HG03378 (cell line): Measurements from ENCODE around the gene CACNB3.

Experiments used
- ATAC-seq: cut with Tn5 transposase; IDR thresholded peaks from one replicate; pipeline ENCODE4 v1.9.1; 2021; ENCODE audit warnings: mild to moderate bottlenecking, moderate library complexity; ENCODE audit not compliant: unreplicated experiment

Gene CACNB3

DNA sequence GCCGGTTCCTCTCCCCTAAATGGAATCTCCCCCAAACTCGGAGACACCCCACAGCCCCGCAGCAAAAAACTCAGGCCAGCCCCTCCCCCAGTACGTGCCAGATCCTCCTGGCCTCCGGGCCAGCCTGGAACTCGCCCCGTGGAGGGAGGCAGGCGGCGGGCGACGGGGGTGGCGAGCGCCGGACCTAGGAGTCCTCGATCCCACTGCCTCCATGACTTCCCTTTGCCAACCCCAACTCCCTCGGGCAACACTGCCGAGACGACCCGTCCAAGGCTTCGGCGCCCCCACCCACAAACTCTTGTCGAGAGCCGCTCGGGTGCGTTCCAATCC, 29.8 kb upstream of the CACNB3 start:
- no peak for ATAC-seq

DNA sequence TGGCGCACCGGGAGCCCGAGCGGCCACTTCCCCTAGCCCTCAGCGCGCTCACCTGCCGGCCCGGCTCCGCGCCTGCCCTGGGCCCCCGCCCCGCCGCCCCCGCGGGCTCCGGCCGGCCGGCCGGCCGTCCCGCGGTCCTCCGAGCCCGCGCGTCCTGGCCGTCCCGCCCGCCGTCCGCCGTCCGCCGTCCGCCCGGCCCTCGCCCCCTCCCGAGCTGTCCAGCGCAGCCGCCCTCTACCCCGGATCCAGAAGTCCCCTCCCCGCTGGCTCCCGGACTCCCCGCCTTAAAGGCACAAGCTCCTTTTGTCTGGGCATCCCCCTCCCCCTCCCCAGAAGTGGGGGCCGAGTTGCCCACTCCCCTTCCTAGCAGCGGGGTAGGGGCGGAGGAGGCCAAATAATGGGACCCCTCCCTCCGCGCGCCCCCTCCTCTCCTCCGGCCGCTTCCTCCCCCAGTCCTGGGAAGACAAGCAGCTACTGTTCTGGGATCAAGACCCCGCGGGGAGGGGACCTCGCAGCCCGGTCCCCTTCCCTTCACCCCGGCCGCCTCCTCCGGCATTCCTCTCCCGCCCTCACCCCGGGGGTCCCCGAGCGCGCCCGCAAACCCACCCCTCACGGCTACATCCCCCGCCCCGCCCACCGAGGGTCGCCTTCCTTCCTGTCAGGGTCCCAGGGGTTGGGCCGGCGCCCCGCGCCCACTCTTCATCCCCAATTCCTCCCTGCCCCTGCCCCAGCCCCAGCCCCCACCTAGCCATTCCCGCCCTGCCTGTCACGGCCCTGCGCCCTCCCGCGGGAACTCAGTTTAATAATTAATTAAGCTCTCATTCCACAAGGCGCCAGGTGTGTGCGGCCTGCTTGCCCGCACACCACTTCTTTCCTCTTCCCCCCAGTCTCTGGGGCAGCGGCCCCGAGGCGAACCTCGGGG, 29.2 kb upstream of the CACNB3 start, which contains the start of gene ADCY6:
ADCY6 (minus strand) TSS at position 236 of the 922 bp plus-strand sequence. CDS start 5,655 bp downstream, outside the sequence.
- ATAC-seq, result no peak

DNA sequence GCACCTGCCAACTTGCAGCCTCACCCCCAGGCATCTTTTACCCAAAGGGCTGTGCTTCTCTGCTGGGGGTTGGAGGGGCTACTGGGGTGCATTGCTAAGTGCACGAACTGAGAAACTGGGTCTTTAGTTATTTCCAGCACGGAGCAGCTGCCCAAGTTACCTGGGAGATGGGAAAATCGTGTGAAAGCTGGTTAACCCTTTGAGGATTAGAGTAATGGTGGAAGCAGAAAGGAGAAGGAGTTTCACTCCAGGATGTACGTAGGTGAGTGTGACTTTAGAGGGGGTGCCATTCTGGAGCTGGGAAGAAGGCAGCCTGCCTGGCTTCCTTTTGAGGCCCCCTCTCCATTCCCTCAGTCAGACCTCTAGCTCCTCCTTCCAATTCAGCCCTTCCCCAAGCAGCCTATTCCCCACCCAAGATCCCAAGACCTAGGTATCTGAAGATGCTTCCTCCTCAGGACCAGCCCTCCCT, 28.4 kb upstream of the CACNB3 start:
- no peak for ATAC-seq

DNA sequence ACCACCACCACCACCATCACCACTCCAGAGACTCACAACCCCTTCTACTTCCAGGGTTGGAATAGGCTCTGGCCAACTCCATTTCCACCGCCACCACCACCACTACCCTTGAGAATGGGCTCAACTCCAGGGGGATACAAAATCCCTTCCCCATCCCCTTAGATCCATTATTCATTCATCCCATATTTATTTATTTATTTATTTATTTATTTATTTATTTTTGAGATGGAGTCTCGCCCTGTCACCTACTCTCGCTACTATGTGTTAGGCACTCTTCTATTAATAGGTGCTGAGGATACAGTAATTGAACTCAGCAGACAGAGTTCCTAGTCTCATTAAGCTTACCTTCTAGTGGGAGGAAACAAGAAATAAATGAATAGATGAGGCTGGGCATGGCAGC, 24.6 kb upstream of the CACNB3 start:
- ATAC-seq, result no peak

DNA sequence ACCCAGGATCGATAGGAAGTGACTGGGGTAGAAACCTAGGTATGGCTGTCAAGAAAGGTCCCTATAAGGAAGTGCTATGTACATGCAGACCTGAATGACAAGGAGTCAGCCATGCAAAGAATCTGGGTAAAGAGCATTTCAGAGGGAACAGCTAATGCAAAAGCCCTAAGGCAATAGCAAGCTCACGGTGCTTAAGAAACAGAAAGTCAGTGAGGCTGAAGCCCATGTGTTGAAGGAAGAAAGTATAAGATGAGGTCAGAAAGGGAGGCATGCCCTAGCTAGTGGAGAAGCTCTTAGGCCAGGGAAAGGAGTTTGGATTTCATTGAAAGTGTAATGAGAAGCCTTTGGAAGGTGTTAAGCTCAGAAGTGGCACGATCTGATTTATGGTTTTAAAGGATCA, 23.4 kb upstream of the CACNB3 start:
- no peak for ATAC-seq

DNA sequence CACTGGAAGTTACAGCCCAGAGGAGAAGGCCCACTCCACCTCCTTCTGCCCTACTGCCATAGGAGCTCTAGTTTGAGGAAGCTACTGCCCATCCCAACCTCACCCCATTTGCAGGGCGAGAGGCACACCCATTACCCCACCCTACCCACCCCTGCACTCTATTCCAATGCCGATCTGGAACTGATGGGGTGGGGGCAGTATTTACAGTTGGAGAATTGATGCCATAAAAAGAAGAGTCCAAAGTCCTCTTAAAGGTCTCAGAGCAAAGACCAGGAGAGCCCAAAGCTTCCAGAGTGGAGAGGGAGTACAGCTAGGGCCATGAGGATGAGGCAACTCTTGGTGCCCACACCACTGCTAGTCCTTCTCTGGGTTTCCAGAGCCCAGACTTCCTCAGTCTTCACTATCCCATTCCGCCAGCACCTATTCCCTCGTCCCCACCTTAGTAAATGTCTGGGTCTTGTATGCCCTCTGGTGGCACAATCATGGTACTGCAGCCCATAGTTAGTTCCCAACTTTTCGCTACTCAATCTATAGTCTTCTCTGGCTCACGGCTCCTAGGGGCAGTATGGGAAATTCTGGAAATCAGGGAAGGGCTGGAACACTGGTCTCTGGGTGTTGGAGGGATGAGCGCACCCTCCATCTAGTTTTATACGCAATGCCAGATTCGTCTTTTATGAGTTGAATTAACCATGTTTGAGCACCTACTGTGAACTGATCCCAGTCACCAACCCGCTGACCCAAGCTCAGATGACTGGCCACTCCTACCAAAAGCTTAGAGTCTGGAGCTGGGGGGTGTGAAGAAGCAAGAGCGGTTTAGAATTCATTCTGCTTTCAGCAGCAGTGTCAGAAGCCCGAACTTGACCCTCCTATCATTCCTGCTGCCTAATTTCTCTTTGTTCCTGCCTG, 22.5 kb upstream of the CACNB3 start:
- peak; percentile 55 for ATAC-seq

DNA sequence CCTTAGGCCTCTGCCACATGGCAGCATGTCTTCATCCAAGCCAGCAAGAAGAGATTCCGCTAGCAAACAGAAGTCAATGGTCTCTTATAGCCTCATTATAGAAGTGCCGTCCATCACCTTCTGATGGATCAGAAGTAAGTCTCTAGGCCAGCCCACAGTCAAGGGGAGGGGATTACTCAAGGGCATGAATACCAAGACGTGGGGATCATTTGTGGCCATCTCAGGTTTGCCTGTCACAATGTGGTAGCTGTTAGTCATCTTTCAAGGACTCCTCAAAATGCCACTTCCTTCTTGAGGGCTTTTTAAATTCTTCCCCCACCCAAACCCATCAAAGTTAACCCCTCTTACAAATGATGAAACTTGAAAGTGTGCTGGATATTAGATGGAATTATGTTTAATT, 21.3 kb upstream of the CACNB3 start:
- no peak for ATAC-seq

DNA sequence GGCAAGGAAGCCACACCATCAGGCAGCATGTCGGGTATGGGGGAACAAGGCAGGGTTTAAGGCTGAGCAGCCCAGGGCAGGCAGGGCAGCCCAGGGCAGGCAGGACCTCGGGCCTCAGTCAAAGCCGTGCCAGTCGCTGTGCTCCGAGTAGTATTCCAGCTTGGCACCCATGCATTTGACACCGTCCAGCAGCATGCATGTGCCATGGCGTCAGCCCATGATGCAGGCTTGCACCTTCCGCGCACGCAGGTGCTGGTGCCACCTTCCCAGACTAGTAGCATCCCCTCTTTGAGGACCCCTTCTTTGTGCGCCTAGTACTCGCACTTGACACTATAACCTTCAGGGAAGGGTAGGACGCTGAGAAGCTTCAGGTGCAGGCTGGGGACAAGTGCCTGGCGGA, 17.8 kb upstream of the CACNB3 start:
- ATAC-seq, result no peak

DNA sequence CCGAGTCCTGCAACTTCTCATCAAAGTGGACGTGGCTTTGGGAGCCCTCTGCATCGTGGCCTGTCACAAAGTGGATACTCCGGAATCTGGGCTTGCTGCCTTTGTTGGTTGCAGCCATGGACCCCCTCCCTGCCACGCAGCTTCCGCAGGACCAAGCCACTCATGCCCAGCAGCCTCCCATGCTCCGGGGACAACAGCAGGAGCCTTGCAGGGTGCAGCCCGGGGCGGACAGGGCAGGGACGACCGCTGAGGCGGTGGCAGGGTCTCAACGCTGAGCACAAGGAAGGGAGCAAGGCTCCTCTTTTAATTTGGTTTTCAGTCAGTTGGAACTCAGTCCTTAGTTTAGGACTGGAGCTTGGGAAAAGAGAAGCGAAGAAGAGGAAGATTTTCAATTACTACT, 17.3 kb upstream of the CACNB3 start:
- ATAC-seq, result no peak

DNA sequence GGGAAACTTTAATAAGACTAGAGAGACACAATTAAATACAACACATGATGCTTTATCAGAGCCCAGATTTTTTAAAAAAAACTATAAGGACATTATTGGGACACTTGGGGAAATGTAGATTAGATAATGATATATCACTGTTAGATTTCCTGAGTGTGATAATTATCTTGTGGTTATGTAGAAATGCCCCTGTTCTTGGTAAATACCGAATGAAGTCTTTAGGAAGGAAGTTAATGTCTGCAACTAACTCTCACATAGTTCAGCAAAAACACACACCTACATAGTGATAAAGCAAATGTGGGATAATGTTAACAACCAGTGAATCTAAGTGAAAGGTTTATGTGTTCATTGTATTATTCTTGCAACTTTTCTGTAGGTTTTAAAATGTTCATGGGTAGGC, 14.6 kb upstream of the CACNB3 start:
- no peak for ATAC-seq

DNA sequence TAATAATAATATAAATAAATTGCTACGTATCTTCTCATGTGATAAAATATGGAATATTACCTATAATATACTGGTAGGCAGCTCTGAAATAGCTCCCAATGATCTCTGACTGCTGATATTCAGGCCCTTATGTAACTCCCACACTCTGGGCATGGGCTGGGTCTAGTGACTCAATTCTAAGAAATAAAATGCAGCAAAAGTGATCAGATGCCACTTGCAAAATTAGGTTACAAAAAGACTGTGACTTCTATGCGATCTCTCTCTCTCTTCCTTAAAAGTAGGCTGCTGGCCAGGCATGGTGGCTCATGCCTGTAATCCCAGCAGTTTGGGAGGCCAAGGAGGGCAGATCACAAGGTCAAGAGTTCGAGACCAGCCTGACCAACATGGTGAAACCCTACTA, 10.3 kb upstream of the CACNB3 start:
- ATAC-seq, result no peak

DNA sequence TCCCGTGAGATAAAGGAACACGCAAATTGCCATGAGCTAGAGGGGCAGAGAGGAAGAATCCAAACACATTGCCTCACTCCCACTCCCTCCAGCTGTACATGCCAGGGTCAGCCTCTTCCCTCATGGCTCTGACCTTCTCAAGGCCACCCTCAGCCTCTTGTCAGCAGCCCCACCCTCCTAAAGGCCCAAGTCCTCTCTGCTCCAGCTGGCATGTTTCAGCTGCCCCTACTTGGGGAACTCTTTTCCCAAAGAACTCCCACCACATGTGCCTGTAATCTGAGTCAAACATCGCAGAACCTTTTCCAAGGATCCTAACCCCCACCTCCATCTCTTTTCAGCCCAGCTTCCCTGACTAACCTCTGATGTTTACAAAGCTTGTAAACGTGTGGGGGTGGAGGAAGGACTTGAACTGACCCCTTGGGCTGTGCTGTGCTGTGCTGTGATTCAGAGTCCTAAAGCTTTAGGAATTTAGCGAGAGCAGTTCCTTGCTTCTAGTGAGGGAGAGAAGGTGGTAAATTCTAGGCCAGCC, 7.3 kb upstream of the CACNB3 start:
- ATAC-seq, result no peak

DNA sequence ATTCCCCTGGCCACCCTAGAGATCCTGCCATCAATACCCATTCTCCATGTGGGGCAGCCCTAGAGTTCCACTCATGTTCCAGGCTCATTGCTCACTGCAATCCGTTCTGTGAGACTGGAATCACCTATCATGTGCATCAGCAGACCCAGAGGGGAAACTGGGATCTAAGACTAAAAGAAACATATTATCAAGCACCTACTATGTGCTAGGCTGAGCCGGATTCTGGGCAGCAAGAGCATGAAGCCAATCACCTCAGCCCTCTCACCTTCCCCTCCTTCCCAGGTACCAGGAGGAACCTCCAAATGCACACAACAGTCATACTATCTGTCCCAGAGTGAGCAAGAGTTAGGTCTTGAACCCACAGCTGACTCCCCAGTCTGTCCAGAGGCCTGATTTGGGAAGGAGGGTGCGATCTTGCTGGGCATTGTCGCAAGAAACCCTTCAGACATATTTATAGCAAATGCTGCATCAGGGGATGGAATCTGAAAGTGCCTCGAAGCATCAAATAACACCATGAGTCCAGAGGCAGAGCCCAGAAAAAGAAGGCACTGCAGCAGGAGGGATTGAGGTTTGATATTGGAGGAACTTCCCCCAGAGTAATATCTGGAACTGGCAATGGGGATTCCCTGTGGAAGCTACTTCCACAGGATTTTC, 6.7 kb upstream of the CACNB3 start:
- no peak for ATAC-seq

DNA sequence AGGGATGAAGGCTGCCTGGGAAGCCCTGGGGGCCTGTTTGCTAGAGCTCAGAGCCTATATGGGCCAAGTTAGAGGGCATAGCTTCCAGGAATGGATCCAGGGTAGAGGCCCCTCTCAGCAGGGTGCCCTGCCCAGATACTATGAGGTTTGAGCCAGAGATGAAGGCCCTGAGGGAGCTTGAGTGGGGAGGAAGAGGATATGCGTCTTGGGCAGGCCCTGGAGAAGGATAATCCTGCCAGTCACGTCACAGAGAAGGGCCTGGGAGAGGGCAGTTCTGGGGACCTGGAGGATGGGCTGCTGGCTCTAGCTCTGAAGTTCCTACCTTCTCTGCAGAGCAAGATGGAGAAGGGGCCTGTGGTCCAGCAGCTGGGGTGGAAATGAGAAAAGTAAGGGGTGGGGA, 5.9 kb upstream of the CACNB3 start:
- no peak for ATAC-seq

DNA sequence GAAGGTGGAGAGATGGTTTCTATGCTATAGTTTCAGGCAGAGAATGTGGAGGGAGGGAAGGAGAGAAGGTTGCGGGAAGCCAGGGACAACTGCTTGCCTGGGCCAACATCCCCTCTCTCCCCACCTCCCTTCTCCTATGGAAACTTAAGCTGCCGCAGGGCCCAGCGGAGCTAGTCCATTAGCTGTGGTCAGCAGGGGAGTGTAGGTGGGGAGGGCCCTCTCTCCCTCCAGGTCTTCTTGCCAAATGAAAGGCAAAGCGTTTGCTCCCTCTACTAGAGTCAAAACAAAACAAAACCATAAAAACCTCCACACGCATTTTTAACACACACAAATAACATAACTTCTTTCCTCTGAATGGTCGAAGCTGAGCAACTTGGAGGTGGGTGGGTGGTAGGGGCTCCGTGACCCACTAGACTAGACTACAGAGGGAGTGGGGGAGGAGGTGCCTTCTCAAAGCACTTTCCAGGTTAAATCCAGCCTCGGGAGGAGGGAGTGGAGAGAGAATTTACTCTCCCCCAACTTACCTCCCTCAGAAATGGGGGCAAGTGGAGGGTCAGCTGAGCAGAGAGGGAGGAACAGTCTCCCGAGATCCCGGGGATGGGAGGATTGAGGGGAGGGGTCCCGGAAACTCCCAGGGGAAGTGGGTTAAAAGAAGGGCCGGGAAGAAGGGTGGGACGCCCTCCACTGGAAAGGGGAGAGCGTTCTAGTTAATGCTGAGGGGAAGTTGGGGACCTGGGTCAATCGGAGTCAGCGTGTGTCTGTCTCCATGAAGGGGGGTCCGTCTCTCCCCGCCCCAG, 4.6 kb upstream of the CACNB3 start:
- ATAC-seq, result no peak

DNA sequence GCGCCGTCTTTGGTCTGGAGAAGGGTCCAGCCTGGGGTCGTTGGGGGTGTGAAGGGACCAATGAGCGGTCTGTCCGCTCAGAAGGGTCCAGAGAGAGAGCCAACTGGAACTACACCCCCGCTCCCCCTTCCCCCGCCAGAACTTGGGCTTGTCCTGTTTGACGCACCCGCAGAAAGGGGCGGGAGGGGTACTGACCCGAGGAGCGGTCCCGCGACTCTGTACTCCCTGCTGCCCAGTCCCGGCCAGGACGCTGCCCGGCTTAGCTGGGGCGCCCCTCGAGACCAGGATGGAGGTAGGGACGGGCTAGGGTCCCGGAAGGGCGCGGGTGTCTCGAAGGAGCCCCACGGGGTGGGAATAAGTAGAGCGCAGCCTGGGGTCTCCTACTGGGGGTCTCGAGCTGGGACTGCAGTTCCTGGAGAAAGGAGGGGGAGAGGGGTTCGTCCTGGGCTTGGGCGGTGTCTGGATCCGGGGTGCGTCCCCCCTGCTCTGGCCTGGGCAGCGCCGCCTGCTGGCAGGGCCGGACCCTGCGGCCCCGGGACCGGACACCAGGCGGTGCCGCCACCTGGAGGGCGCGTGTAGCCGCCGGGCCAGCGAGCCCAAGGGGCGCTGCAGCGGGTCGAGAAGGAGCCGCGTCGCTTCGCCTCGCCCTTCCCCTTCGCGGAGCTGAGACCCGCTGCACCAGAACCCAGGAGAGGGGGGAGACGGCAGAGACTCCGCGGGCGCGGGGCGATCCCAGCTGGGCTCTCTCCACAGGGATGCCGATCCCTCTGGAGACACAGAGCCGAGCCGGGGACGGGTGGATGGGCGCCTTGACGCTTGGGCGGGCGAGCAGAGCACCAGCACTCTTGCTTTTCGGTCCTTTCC, 3.8 kb upstream of the CACNB3 start:
- peak; percentile 54 for ATAC-seq

DNA sequence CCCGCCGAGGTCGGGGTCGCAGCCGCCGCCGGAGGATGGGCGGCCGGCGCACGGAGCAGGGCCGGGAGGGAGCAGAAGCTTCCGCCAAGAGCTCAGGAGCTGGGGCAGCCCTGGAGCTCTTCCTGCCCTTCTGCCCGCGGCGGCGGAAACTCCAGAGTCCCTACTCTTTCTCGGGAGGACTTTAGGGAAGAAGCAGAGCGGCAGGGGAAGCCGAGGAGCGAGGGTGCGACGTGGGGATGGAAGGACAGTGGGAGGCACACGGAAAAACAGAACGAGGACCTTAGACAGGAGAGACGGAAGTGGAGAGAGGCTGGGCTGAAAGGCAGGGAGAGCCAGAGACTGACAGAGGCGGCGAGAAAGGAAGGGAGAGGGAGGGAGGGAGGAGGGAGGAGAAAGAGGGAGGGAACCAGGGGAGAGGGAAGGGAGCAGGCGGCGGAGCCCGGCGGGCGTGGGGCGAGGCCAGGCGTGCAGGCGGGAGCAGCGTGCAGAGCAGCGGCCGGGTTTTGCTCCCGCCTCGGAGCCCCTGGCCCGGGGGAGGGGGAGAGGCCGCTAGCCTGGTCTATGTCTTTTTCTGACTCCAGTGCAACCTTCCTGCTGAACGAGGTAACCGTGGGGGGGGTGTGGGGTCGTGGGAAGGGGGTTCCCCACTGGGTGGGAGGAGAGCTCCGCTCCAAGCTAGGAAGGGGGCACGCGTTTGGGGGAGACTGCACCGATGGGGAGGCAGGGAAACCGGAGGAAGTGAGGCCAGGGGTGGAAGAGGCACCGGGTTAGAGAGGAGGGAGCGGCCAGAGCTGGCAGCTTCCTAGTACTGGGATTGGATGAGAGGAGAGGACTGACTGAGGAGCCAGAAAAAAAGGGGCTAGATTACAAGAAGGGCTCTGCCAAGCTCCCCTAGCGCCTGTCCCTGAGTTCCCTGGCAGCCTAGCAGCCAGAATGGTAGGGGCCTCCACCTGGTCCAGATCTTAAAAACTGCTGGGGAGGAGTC, 2.9 kb upstream of the CACNB3 start:
- ATAC-seq, result peak; percentile 13
